Measurements from ENCODE around the gene NOL12.
"Not testable (repeated sequence)": the region's sequence is repeated elsewhere in the genome, so short reads cannot be mapped to it uniquely, and the experiment has no call there.

NOL12 gene

GRCh38 chr22:37681001-37681424 is 5.1 kb upstream of the NOL12 start:
- DNase-seq, result no peak

- DNase-seq, result peak; percentile 65
Measured at GRCh38 chr22:37681556-37682049, 4.5 kb upstream of the NOL12 start.

- no peak for DNase-seq
Measured at GRCh38 chr22:37684803-37685615, 1.1 kb upstream of the NOL12 start.

GRCh38 chr22:37690407-37690806 is 4.3 kb downstream of the NOL12 start:
- DNase-seq, result no peak

- DNase-seq, result no peak
Measured at GRCh38 chr22:37690901-37691504, 4.9 kb downstream of the NOL12 start.

GRCh38 chr22:37692627-37693285 is 6.6 kb downstream of the NOL12 start:
- DNase-seq, result no peak

GRCh38 chr22:37694131-37694530 is 8.0 kb downstream of the NOL12 start:
- DNase-seq, result not testable (repeated sequence)

GRCh38 chr22:37696260-37696656 is 10.1 kb downstream of the NOL12 start:
- not testable (repeated sequence) for DNase-seq

GRCh38 chr22:37696657-37697537 is 10.8 kb downstream of the NOL12 start, which contains the start of gene TRIOBP:
Gene TRIOBP, plus strand, starts transcription at chr22:37697048. Its CDS starts 4,318 bp downstream, at chr22:37701366.
- peak; percentile 77 for DNase-seq

- no peak for DNase-seq
Measured at GRCh38 chr22:37697538-37697835, 11.3 kb downstream of the NOL12 start.

- no peak for DNase-seq
Measured at GRCh38 chr22:37701141-37701786, 15.1 kb downstream of the NOL12 start.

GRCh38 chr22:37703906-37704305 is 17.8 kb downstream of the NOL12 start:
- DNase-seq, result no peak

- no peak for DNase-seq
Measured at GRCh38 chr22:37704645-37705044, 18.5 kb downstream of the NOL12 start.

- no peak for DNase-seq
Measured at GRCh38 chr22:37705205-37705604, 19.1 kb downstream of the NOL12 start.

- DNase-seq, result no peak
Measured at GRCh38 chr22:37708580-37709444, 22.7 kb downstream of the NOL12 start.

GRCh38 chr22:37709445-37709765 is 23.3 kb downstream of the NOL12 start:
- no peak for DNase-seq

- DNase-seq, result no peak
Measured at GRCh38 chr22:37710675-37711074, 24.5 kb downstream of the NOL12 start.

GRCh38 chr22:37711490-37711889 is 25.3 kb downstream of the NOL12 start:
- DNase-seq, result no peak

- no peak for DNase-seq
Measured at GRCh38 chr22:37713761-37714160, 27.6 kb downstream of the NOL12 start.

GRCh38 chr22:37714634-37715033 is 28.5 kb downstream of the NOL12 start:
- DNase-seq, result no peak

- DNase-seq, result no peak
Measured at GRCh38 chr22:37715760-37716159, 29.6 kb downstream of the NOL12 start.
